ENCODE data around the gene WNK3. TPM values are rescaled to one million over a fixed set of nuclear protein-coding genes. Genes with fewer than 3 reads are reported as not detected.
"Not testable (repeated sequence)": the region's sequence is repeated elsewhere in the genome, so short reads cannot be mapped to it uniquely, and the experiment has no call there.

Gene WNK3
- total and polyA plus RNA-seq, 9 donors = 1.8 to 42.8 (median 10.8) TPM

- 60 to 70% (median 62%) methylated on average over 4 of the region's 4 CpGs for WGBS, 3 donors
- H3K4me1 ChIP-seq (ENCODE audit: insufficient read depth) = no peaks in the 10 kb centered on the region
- no peaks in the 10 kb centered on the region for H3K27me3 ChIP-seq
- no peak for DNase-seq
- no peaks in the 10 kb centered on the region for H3K36me3 ChIP-seq
- H3K4me3 ChIP-seq = no peak overlapping the region
- no peak for TF ChIP-seq CTCF (IDR thresholded peaks at IDR 0.05)
- TF ChIP-seq EP300 (IDR thresholded peaks at IDR 0.05) = no peak
- TF ChIP-seq POLR2A (IDR thresholded peaks at IDR 0.05) = no peak
- H3K9me3 ChIP-seq = no peaks in the 10 kb centered on the region
- H3K27ac ChIP-seq = no peak overlapping the region
- intact Hi-C loops (cut with DNase I) = no loop called here
Measured at GRCh38 chrX:54359408-54359807, 1.6 kb upstream of the WNK3 start.

GRCh38 chrX:54358424-54359211, 772 bp upstream of the WNK3 start:
- H3K4me1 ChIP-seq (ENCODE audit: insufficient read depth) = no peaks in the 10 kb centered on the region
- TF ChIP-seq EP300 (IDR thresholded peaks at IDR 0.05) (no peak), CTCF (IDR thresholded peaks at IDR 0.05) (peak in 1 of 3 donors; percentile 9)
- H3K27ac ChIP-seq = peak overlapping the region; percentile 90 to 98
- 36 to 52% (median 46%) methylated on average over 54 of the region's 54 CpGs for WGBS, 3 donors
- H3K4me3 ChIP-seq = peak overlapping the region; percentile 39
- DNase-seq = peak; percentile 72 to 85 (median 78)
- H3K27me3 ChIP-seq = no peaks in the 10 kb centered on the region
- no peaks in the 10 kb centered on the region for H3K9me3 ChIP-seq
- H3K36me3 ChIP-seq = no peaks in the 10 kb centered on the region
- intact Hi-C loops (cut with DNase I) = no loop called here

GRCh38 chrX:54352677-54353076, 5.2 kb downstream of the WNK3 start:
- no peaks in the 10 kb centered on the region for H3K27me3 ChIP-seq
- no peaks in the 10 kb centered on the region for H3K36me3 ChIP-seq
- intact Hi-C loops (cut with DNase I) = no loop called here
- WGBS, 3 donors = 93 to 95% (median 94%) methylated on average over 2 of the region's 2 CpGs
- no peaks in the 10 kb centered on the region for H3K9me3 ChIP-seq
- no peak overlapping the region for H3K4me3 ChIP-seq
- TF ChIP-seq POLR2A (IDR thresholded peaks at IDR 0.05) (no peak), EP300 (IDR thresholded peaks at IDR 0.05) (no peak), CTCF (IDR thresholded peaks at IDR 0.05) (no peak)
- H3K4me1 ChIP-seq (ENCODE audit: insufficient read depth) = no peaks in the 10 kb centered on the region
- H3K27ac ChIP-seq = no peak overlapping the region
- DNase-seq = no peak

- H3K36me3 ChIP-seq; DNase-seq; H3K27me3 ChIP-seq; H3K4me3 ChIP-seq; H3K27ac ChIP-seq; H3K9me3 ChIP-seq; intact Hi-C loops (cut with DNase I); H3K4me1 ChIP-seq (ENCODE audit: insufficient read depth): not testable (repeated sequence)
- WGBS, 3 donors = 92 to 95% (median 93%) methylated on average over 10 of the region's 10 CpGs
Measured at GRCh38 chrX:54337383-54337782, 20.5 kb downstream of the WNK3 start.

GRCh38 chrX:54325077-54325476, 32.8 kb downstream of the WNK3 start:
- no peak for DNase-seq
- Histone ChIP-seq H3K4me3 (no peak overlapping the region), H3K36me3 (no peaks in the 10 kb centered on the region), H3K9me3 (no peaks in the 10 kb centered on the region), H3K4me1 (ENCODE audit: insufficient read depth) (no peaks in the 10 kb centered on the region), H3K27ac (no peak overlapping the region), H3K27me3 (no peaks in the 10 kb centered on the region)
- intact Hi-C loops (cut with DNase I) = no loop called here
- TF ChIP-seq CTCF (IDR thresholded peaks at IDR 0.05) (no peak), POLR2A (IDR thresholded peaks at IDR 0.05) (no peak), EP300 (IDR thresholded peaks at IDR 0.05) (no peak)
- WGBS, 3 donors = 71 to 76% (median 75%) methylated on average over 8 of the region's 8 CpGs
